CMK (cell line): ENCODE measurements around the gene IP6K3.
A peak's percentile ranks its signal among the peaks of the same experiment; 100 is the strongest.

Experiments used
- DNase-seq: peaks from one replicate; pipeline ENCODE4 v3.0.0-alpha.2; 2010; ENCODE audit warnings: low read depth

IP6K3 gene

DNA sequence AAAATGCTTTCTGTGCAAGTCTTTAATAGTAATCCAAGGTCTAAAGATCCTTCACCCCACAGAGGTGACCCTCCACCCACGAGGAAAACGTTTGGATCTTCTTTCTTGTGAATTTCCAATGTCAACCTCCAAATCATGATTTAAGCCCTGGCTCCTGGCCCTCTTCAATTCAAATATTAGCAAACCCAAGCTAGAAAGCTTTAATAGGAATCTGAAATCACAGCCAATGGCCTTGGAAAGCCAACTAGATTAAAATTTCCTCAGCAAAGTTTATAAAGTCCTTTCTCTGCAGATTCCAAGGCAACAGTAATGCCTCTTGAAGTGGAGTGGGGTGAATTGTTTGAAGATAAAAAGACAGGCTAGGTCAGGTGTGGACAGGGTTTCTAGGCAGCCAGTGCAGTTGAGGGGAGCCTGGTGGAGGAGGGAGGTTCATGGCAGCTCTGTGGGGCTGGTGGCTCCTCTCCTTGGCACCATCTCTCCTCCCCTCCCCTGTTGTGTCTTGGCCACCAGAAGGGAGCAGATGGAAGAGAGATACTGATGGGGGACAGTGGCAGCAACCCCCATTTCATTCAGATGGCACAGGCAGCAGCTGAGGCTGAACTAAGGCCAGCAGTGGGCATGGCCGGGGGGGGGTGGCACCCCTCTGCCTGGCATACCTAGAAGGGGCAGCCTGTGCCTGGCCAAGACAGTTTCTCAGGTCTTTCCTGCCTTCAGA is 23.2 kb downstream of the IP6K3 start:
- no peak for DNase-seq

- no peak for DNase-seq
Observed at GRCh38 chr6:33722103-33722623, 24.5 kb downstream of the IP6K3 start.

DNA sequence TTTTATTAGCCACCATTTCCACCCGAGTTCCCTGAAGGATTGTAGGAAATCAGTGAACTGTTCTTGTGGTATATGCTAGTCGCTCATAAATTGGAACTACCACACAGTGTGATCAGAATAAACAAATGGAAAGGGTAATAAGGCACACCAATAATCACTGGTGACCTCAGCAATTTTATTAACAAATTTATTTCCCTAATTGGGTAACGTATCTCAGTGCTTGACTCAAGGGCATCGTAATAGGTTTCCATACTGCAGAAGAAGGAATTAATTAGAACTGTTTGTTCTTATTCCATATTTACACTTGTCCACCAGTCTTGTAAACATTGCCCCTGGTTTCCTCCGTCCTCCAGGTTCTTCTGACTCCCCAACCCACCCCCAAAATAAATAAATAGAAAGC is 25.2 kb downstream of the IP6K3 start:
- no peak for DNase-seq

DNA sequence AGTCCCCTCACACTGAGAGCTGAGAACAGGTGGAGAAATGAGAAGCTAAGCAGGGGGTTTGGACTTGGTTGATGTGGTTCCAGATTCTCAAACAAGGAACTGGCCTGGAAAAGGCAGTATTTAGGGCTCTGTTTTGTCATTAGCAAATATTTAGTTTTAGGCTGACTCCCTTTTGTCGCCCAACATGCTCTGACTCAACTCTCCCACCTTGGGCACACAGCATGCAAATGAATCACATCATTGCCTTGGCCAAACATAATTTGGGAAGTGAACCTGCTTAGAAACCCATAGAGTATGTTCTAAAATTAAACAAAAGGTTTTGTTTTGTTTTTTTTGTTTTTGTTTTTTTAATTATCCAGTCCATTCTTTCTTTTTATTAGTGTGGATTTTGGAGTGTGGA is 25.7 kb downstream of the IP6K3 start:
- DNase-seq: no peak

- DNase-seq: no peak
Observed at GRCh38 chr6:33719326-33719987, 27.2 kb downstream of the IP6K3 start.

- DNase-seq: no peak
Observed at GRCh38 chr6:33718713-33719112, 28.0 kb downstream of the IP6K3 start.

DNA sequence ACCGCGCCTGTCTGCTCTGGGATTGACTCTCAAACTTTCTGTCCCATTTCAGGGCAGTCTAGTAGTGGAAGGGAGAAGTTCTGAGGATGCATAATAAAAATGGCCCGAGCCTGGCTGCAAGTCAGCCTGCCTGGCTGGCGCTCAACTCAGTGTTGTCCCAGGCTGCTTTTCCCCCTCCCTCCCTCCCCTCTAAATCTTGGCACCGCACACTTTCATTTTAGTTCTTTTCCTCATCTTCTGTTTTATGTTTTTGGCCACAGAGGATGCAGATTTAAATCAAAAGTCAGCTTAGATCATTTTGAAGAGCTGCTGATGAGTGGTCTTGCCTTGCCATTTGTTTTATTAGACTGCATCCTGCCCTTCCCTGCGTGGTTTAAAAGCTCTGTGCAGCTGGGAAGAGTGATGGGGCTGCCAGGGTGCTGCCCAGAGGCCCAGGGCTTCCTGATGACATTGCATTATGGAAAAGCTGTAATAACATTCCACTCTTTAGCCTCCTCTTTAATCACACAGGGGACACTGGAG is 28.7 kb downstream of the IP6K3 start:
- DNase-seq: no peak

GRCh38 chr6:33716890-33717632 is 29.6 kb downstream of the IP6K3 start:
- no peak for DNase-seq

- DNase-seq: no peak
Observed at GRCh38 chr6:33716379-33716778, 30.3 kb downstream of the IP6K3 start.

GRCh38 chr6:33714385-33715040 is 32.2 kb downstream of the IP6K3 start:
- DNase-seq: no peak

GRCh38 chr6:33713786-33714185 is 32.9 kb downstream of the IP6K3 start:
- no peak for DNase-seq

- DNase-seq: no peak
Observed at GRCh38 chr6:33712914-33713313, 33.8 kb downstream of the IP6K3 start.

- peak; percentile 90 for DNase-seq
Observed at GRCh38 chr6:33711140-33712129, 35.3 kb downstream of the IP6K3 start, which contains the start of gene UQCC2. TSS of gene UQCC2 (minus strand) at chr6:33711700. CDS start at chr6:33711686, 14 bp downstream.

GRCh38 chr6:33710296-33711121 is 36.2 kb downstream of the IP6K3 start:
- DNase-seq: no peak

- DNase-seq: no peak
Observed at GRCh38 chr6:33709605-33710295, 37.0 kb downstream of the IP6K3 start.

GRCh38 chr6:33708516-33709204 is 38.0 kb downstream of the IP6K3 start:
- no peak for DNase-seq

- DNase-seq: no peak
Observed at GRCh38 chr6:33707771-33708170, 38.9 kb downstream of the IP6K3 start.

DNA sequence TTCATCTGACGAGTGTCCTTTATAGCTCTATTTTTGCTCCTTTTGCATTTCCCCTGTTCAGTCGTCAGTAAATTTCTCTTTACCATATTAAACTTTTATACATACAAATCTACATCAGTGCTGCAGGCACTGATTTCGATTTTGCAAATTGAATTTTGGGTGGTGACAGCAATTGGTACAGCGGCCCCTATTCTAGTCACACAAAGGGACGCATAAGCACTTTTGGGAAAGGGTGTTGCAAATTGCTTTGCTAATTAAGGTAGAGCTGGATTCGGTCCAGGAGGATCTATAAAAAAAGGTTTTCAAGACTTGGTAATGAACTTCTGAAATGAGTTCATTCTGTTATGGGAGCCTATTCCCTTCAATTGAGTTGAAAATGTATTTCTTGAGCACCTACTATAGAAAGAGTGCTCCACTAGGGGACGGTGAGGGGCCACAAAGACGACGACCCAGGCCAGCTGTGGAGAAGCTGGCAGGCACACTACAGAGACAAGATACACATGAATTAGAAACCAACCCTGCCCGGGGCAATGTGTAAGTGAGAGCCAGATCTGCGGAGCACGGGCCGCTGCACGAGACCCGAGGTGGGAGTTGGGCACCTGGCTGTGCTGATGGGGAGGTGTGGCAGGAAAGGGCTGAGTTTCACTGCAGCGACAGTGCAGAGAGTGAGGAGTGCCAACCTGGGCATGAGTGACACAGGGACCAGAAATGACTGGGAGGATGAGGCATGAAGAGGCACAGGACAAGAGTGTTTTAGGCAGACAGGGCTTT is 40.6 kb downstream of the IP6K3 start:
- no peak for DNase-seq
